IgD-negative memory B cell (primary cell): ENCODE results near the gene LMBR1. TPM values are rescaled to one million over a fixed set of nuclear protein-coding genes. Genes with fewer than 3 reads are reported as not detected.
"Not testable (repeated sequence)": the region's sequence is repeated elsewhere in the genome, so short reads cannot be mapped to it uniquely, and the experiment has no call there.

Source experiments
- H3K27ac Mint-ChIP-seq, 3 donors: one replicate each; pipeline ENCODE4 v1.8.0; 2020 to 2022; ENCODE audit warnings: mild to moderate bottlenecking in 3 of 3, mixed read lengths in 3 of 3, moderate library complexity in 1 of 3
- H3K27me3 Mint-ChIP-seq: one replicate; pipeline ENCODE4 v1.8.0; 2021; ENCODE audit warnings: mixed read lengths
- H3K36me3 Mint-ChIP-seq: one replicate; pipeline ENCODE4 v1.8.0; 2020; ENCODE audit warnings: mild to moderate bottlenecking, mixed read lengths
- H3K4me1 Mint-ChIP-seq, 3 donors: one replicate each; pipeline ENCODE4 v1.8.0; 2020 to 2022; ENCODE audit warnings: mixed read lengths in 3 of 3, mild to moderate bottlenecking in 1 of 3
- H3K4me3 Mint-ChIP-seq, 4 donors: one replicate each; pipeline ENCODE4 v1.8.0; 2020 to 2022; ENCODE audit warnings: mild to moderate bottlenecking in 4 of 4, mixed read lengths in 4 of 4, moderate library complexity in 3 of 4
- H3K9me3 Mint-ChIP-seq, 3 donors: one replicate each; pipeline ENCODE4 v1.8.0; 2020 to 2021; ENCODE audit warnings: mixed read lengths in 3 of 3, mild to moderate bottlenecking in 1 of 3
- polyA plus RNA-seq: library from polyadenylated mRNA; unstranded; fragments of 300-500 nt; fragmentation: Illumina TruSeq; gene quantifications from one replicate; pipeline ENCODE4 v1.2.3, GENCODE V29; 2021

The LMBR1 gene
- polyA plus RNA-seq, result 29.2 TPM

GRCh38 chr7:156892821-156893706 lies at the start of gene LMBR1:
Gene LMBR1 (minus strand): TSS chr7:156893183. CDS start chr7:156892993, 190 bp downstream.
- Mint-ChIP-seq H3K4me3 (peak within 1 kb of the TSS; percentile 90 to 97 (median 96)), H3K27ac (peak within 1 kb of the TSS; percentile 93 to 96 (median 95)), H3K4me1 (peaks cover 28 to 29% (median 29%) of the 10 kb centered on the region in 3 donors), H3K9me3 (no peaks in the 10 kb centered on the region), H3K27me3 (no peaks in the 10 kb centered on the region), H3K36me3 (peaks cover 4% of the 10 kb centered on the region)

DNA sequence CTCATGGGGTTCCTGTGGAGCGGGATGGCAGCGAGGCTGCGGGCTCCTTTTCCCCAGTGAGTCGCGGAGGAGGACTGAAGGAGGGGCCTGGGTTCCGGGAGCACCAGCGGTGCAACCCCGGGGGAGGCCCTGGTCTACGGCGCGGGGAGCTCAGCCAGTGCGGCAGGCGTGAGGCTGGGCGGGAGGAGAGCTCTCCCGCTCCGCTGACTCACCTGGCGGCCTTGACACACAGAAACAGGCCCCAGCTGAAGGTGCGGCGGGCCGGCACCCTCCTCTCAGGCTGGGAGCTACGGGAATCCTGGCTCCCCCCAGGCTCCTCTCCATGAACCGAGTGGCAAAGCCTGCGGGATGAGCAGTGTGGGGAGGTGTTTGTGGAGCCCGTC lies 49.7 kb upstream of the LMBR1 start:
- peaks cover 17% of the 10 kb centered on the region for H3K27me3 Mint-ChIP-seq
- H3K9me3 Mint-ChIP-seq, result peaks cover 0 to 2% (median 0%) of the 10 kb centered on the region in 3 donors
- H3K36me3 Mint-ChIP-seq, result peaks cover 2% of the 10 kb centered on the region

DNA sequence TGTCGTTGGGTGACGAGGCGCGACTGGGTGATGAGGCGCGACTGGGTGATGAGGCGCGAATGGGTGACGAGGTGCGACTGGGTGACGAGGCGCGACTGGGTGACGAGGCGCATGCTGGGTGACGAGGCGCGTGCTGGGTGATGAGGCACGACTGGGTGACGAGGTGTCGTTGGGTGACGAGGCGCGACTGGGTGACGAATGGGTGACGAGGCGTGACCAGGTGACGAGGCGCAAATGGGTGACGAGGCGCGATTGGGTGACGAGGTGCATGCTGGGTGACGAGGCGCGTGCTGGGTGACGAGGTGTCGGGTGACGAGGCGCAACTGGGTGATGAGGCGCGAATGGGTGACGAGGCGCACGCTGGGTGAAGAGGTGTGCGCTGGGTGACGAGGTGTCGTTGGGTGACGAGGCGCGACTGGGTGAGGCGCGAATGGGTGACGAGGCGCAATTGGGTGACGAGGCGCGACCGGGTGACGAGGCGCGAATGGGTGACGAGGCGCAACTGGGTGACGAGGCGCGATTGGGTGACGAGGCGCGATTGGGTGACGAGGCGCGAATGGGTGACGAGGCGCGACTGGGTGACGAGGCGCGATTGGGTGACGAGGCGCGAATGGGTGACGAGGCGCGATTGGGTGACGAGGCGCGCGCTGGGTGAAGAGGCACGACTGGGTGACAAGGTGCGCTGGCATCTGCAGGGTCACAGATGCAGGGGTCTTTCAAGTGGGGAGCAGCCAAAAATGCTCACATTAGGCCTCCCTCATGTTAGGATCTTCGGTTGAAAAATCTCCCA lies 48.6 kb upstream of the LMBR1 start:
- peaks cover 0 to 3% (median 0%) of the 10 kb centered on the region in 3 donors for H3K4me1 Mint-ChIP-seq
- peak overlapping the region in 1 of 3 donors; percentile 76 for H3K27ac Mint-ChIP-seq
- no peak overlapping the region for H3K4me3 Mint-ChIP-seq
- H3K36me3 Mint-ChIP-seq, result peaks cover 2% of the 10 kb centered on the region
- peaks cover 0 to 2% (median 0%) of the 10 kb centered on the region in 3 donors for H3K9me3 Mint-ChIP-seq
- H3K27me3 Mint-ChIP-seq, result peaks cover 18% of the 10 kb centered on the region

More for the DNA sequence above, 49.7 kb upstream of the LMBR1 start:
- Mint-ChIP-seq H3K4me1 (peaks cover 0 to 3% (median 0%) of the 10 kb centered on the region in 3 donors), H3K4me3 (peak overlapping the region; percentile 55 to 75 (median 64)), H3K27ac (no peak overlapping the region)

GRCh38 chr7:156940421-156941122 lies 47.6 kb upstream of the LMBR1 start:
- Mint-ChIP-seq H3K27ac (no peak overlapping the region), H3K9me3 (peaks cover 0 to 2% (median 0%) of the 10 kb centered on the region in 3 donors), H3K4me3 (no peak overlapping the region), H3K4me1 (peaks cover 0 to 3% (median 0%) of the 10 kb centered on the region in 3 donors), H3K27me3 (peaks cover 18% of the 10 kb centered on the region), H3K36me3 (peaks cover 2% of the 10 kb centered on the region)

- H3K9me3 Mint-ChIP-seq, H3K4me3 Mint-ChIP-seq, H3K27ac Mint-ChIP-seq, H3K4me1 Mint-ChIP-seq, H3K36me3 Mint-ChIP-seq, H3K27me3 Mint-ChIP-seq: not testable (repeated sequence)
These were observed 43.8 kb upstream of the LMBR1 start for GRCh38 chr7:156936766-156937165.

DNA sequence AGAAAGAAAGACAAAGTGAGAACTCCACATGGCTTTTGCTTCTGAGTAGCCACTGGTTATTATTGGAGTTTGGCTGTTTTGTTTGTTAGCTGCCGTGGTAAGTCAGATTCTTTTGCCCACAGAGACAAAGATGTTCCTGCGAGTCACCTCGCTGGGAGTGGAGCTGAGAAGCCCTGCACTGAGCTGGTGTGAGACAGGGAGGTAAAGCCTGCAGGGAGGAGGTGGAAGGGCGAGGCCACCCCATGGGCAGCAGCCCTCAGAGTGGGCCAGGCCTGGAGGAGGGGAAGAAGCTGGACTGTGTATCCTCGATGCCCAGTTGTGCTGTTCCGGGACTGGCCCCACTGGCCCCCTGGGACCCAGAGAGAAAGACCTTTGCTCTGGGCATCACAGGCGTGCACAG lies 42.3 kb upstream of the LMBR1 start:
- Mint-ChIP-seq H3K9me3 (no peaks in the 10 kb centered on the region), H3K4me3 (no peak overlapping the region)

GRCh38 chr7:156932006-156932405 lies 39.0 kb upstream of the LMBR1 start:
- no peak overlapping the region for H3K27ac Mint-ChIP-seq
- H3K4me3 Mint-ChIP-seq, result no peak overlapping the region
- no peaks in the 10 kb centered on the region for H3K36me3 Mint-ChIP-seq
- H3K4me1 Mint-ChIP-seq, result no peaks in the 10 kb centered on the region
- no peaks in the 10 kb centered on the region for H3K9me3 Mint-ChIP-seq
- H3K27me3 Mint-ChIP-seq, result peaks cover 18% of the 10 kb centered on the region

More for the DNA sequence above, 42.3 kb upstream of the LMBR1 start:
- no peak overlapping the region for H3K27ac Mint-ChIP-seq
- H3K4me1 Mint-ChIP-seq, result no peaks in the 10 kb centered on the region
- H3K27me3 Mint-ChIP-seq, result peaks cover 5% of the 10 kb centered on the region
- H3K36me3 Mint-ChIP-seq, result peaks cover 2% of the 10 kb centered on the region

DNA sequence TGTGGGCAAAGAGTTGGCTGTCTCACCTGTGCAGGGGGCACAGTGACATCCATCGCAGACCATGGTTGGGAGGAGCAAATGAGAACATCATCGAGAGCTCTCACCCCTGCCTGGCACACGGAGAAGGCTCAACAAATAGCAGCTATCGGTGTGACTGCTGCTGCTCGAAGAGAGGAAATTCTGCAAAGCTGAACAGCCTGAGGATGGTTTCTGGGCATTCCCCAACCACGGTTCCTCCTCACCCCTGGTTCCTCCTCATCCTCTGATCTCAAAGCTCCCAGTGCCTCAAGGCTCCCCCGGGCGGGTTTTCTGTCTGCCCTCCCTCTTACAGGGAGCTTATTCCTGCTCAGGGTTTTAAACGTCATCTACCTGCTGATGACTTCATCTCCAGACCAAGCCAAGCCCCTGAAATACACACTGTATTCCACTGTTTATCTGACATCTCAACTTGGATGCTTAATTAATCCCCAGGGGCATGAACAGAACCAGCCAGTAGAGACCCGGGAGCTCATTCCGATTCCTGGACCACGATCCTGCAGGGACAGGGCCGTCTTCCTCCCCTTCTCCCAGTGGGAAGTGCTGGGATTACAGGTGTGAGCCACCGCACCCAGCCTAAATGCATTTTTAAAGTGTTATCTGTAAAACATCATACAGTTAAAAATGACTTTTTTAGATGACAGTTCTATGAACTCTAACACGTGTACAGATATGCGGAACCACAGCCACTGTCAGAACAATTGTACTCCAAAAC lies 37.0 kb upstream of the LMBR1 start:
- Mint-ChIP-seq H3K4me3 (no peak overlapping the region), H3K9me3 (no peaks in the 10 kb centered on the region), H3K36me3 (no peaks in the 10 kb centered on the region), H3K4me1 (no peaks in the 10 kb centered on the region), H3K27me3 (peaks cover 18% of the 10 kb centered on the region), H3K27ac (no peak overlapping the region)

DNA sequence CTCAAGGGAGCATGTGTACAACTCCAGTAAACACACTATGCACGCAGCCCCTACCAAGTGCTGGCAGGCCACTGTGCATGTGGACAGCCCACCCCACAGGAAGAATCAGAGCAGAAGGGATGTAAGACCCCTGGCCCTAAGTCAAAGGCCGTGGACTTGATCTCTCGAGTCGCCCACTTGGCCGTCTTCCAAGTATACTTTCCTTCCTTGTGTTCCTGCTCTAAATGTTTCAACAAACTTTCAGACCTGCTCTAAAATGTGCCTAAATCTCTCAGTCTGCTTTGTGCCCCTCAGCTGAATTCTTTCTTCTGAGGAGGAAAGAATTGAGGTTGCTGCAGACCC lies 35.4 kb upstream of the LMBR1 start:
- H3K27me3 Mint-ChIP-seq, result peaks cover 19% of the 10 kb centered on the region
- H3K4me3 Mint-ChIP-seq, result no peak overlapping the region
- H3K27ac Mint-ChIP-seq, result no peak overlapping the region

GRCh38 chr7:156927571-156928405 lies 34.8 kb upstream of the LMBR1 start:
- no peak overlapping the region for H3K4me3 Mint-ChIP-seq
- peaks cover 0 to 4% (median 4%) of the 10 kb centered on the region in 3 donors for H3K4me1 Mint-ChIP-seq
- no peak overlapping the region for H3K27ac Mint-ChIP-seq
- no peaks in the 10 kb centered on the region for H3K36me3 Mint-ChIP-seq
- H3K27me3 Mint-ChIP-seq, result peaks cover 20% of the 10 kb centered on the region
- no peaks in the 10 kb centered on the region for H3K9me3 Mint-ChIP-seq

More for the DNA sequence above, 35.4 kb upstream of the LMBR1 start:
- H3K4me1 Mint-ChIP-seq, result peaks cover 0 to 1% (median under 1%) of the 10 kb centered on the region in 3 donors
- H3K36me3 Mint-ChIP-seq, result no peaks in the 10 kb centered on the region
- no peaks in the 10 kb centered on the region for H3K9me3 Mint-ChIP-seq

GRCh38 chr7:156925821-156926220 lies 32.8 kb upstream of the LMBR1 start:
- H3K9me3 Mint-ChIP-seq, H3K27ac Mint-ChIP-seq, H3K4me1 Mint-ChIP-seq, H3K36me3 Mint-ChIP-seq, H3K4me3 Mint-ChIP-seq: not testable (repeated sequence)
- peaks cover 22% of the 10 kb centered on the region for H3K27me3 Mint-ChIP-seq

DNA sequence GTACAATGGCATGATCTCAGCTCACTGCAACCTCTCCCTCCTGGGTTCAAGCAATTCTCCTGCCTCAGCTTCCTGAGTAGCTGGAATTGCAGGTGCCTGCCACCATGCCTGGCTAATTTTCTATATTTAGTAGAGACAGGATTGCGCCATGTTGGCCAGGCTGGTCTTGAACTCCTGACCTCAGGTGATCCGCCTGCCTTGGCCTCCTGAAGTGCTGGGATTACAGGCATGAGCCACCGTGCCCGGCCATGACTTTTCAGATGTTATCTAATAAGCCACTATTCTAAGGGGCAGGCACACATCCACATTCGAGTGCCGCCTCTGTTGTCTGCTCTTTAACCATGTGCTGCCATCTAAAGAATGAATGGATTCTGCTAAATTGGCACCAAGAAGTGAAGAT lies 29.3 kb upstream of the LMBR1 start:
- not testable (repeated sequence) for H3K9me3 Mint-ChIP-seq, H3K27ac Mint-ChIP-seq, H3K36me3 Mint-ChIP-seq
- H3K4me3 Mint-ChIP-seq, result peak overlapping the region in 2 of 4 donors; percentile 63 to 75
- peaks cover 4 to 13% (median 5%) of the 10 kb centered on the region in 3 donors for H3K4me1 Mint-ChIP-seq
- H3K27me3 Mint-ChIP-seq, result peaks cover 21% of the 10 kb centered on the region

GRCh38 chr7:156920487-156921373 lies 27.7 kb upstream of the LMBR1 start:
- H3K27me3 Mint-ChIP-seq, result peaks cover 21% of the 10 kb centered on the region
- peak overlapping the region in 3 of 4 donors; percentile 19 to 75 (median 34) for H3K4me3 Mint-ChIP-seq
- H3K4me1 Mint-ChIP-seq, result peaks cover 4 to 13% (median 5%) of the 10 kb centered on the region in 3 donors
- H3K27ac Mint-ChIP-seq, result peak overlapping the region in 2 of 3 donors; percentile 70 to 87
- H3K9me3 Mint-ChIP-seq, H3K36me3 Mint-ChIP-seq: not testable (repeated sequence)
